Panc1 (cell line): Measurements from ENCODE around the gene HSPBP1. TPM values are rescaled to one million over a fixed set of nuclear protein-coding genes. Genes with fewer than 3 reads are reported as not detected.

Source experiments
- ATAC-seq: fragments of 200-7000 bp; cut with Tn5 transposase; 2 replicates; pipeline ENCODE4 v1.9.1; 2020; ENCODE audit warnings: mild to moderate bottlenecking, moderate library complexity
- BruUV-seq: library from RNA; stranded (reverse); fragments of 400-500 nt; replicated peaks from 2 replicates; lab custom pipeline; 2021; lab: Mats Ljungman, UMichigan
- CTCF ChIA-PET: fragments of 300-600 bp; sonication (Branson Sonifier 250); formaldehyde crosslinking; loops from one replicate; lab custom pipeline; 2022; ENCODE audit warnings: antibody characterized with exemption; lab: Charles Lee
- POLR2A ChIA-PET: fragments of 300-600 bp; sonication (Branson Sonifier 250); formaldehyde crosslinking; loops from one replicate; lab custom pipeline; 2022; ENCODE audit warnings: antibody characterized with exemption; lab: Charles Lee
- DNase-seq: peaks from one replicate; pipeline ENCODE4 v3.0.0-alpha.2; 2010; ENCODE audit warnings: low read depth, low spot score
- H3K27ac ChIP-seq: 2 replicates; pipeline ENCODE4 v1.5.1; 2011; ENCODE audit warnings: mild to moderate bottlenecking, low read length, inconsistent platforms
- H3K27me3 ChIP-seq: fragments of 200-500 bp; sonication (Bioruptor generic); 2 replicates; pipeline ENCODE4 v1.6.0; 2014; ENCODE audit warnings: low read length, inconsistent platforms; ENCODE audit not compliant: control insufficient read depth, insufficient read depth
- H3K36me3 ChIP-seq: fragments of 200-500 bp; sonication (Bioruptor generic); 2 replicates; pipeline ENCODE4 v1.5.1; 2014; ENCODE audit warnings: inconsistent platforms, mild to moderate bottlenecking, low read length, moderate library complexity; ENCODE audit not compliant: control insufficient read depth, insufficient read depth
- H3K4me1 ChIP-seq: 2 replicates; pipeline ENCODE4 v1.5.1; 2011; ENCODE audit warnings: inconsistent platforms, mild to moderate bottlenecking, low read length, moderate library complexity; ENCODE audit not compliant: control insufficient read depth, insufficient read depth
- H3K4me3 ChIP-seq, 2 experiments: 2 replicates each; pipeline ENCODE4 v1.5.1; 2011 to 2012; ENCODE audit warnings: low read depth in 2 of 2, low read length in 2 of 2, mild to moderate bottlenecking in 2 of 2, inconsistent platforms in 1 of 2, moderate library complexity in 1 of 2
- H3K9me3 ChIP-seq: fragments of 200-500 bp; sonication (Bioruptor generic); 2 replicates; pipeline ENCODE4 v1.5.1; 2014; ENCODE audit warnings: low read depth, mild to moderate bottlenecking, inconsistent platforms, low read length, moderate library complexity; ENCODE audit not compliant: control insufficient read depth, insufficient read depth
- CTCF ChIP-seq: fragments of 450-650 bp; IDR thresholded peaks from 2 replicates; pipeline ENCODE4 v1.5.1; 2017; ENCODE audit warnings: mild to moderate bottlenecking
- POLR2AphosphoS5 ChIP-seq: IDR thresholded peaks from 2 replicates; pipeline ENCODE4 v1.6.1; 2012; ENCODE audit warnings: mild to moderate bottlenecking, low read depth, low read length, moderate library complexity
- SIN3A ChIP-seq: IDR thresholded peaks from 2 replicates; pipeline ENCODE4 v1.6.1; 2012; ENCODE audit warnings: low read depth, mild to moderate bottlenecking, low read length, moderate library complexity, borderline replicate concordance; ENCODE audit not compliant: insufficient read depth
- TCF7L2 ChIP-seq: IDR thresholded peaks from 2 replicates; pipeline ENCODE4 v1.6.1; 2011; ENCODE audit warnings: mild to moderate bottlenecking, low read depth, low read length, inconsistent platforms
- in situ Hi-C: cut with HindIII; loops from 2 replicates; pipeline ENCODE4 v1.10.0; 2016; ENCODE audit warnings: low sequenced_read_pairs, low pct_unique_long_range_greater_than_20kb
- intact Hi-C: fragments of 100-400 bp; cut with micrococcal nuclease; formaldehyde crosslinking; loops from one replicate; pipeline ENCODE4 v1.10.0; 2022; ENCODE audit not compliant: unreplicated experiment
- total RNA-seq: library from RNA; stranded (reverse); gene quantifications from one replicate; pipeline ENCODE4 v1.2.1, GENCODE V29; 2021; ENCODE audit not compliant: unreplicated experiment
- TF ChIP-seq, protein P1 (sequence below), 2 experiments: IDR thresholded peaks; 2 replicates each; pipeline ENCODE4 v1.6.1; 2011 to 2012; ENCODE audit warnings: low read depth in 2 of 2, control low read depth in 1 of 2, low read length in 1 of 2, mild to moderate bottlenecking in 1 of 2, moderate library complexity in 1 of 2; ENCODE audit not compliant: insufficient read depth in 1 of 2

The HSPBP1 gene
- total RNA-seq, 1 experiment from 2014 or later = 84.2 TPM

DNA sequence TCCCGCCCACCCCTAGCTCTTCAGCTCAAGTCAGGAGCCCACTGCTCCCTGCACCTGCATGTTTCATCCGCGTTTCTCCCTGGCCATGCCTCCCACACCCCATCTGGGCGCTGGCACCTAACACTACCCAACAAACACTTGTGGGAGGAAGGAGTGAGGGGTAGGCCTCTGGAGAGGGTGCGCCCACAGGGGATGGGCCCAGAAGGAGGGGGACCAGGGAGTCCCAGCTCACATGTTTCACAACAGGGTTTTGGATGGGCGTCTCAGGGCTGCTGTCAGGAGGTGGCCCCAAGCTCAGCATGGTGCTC lies 39.2 kb downstream of the HSPBP1 start:
- H3K4me1 ChIP-seq = no peaks in the 10 kb centered on the region
- BruUV-seq = no TSS peak
- ChIA-PET POLR2A (no interaction called here), CTCF (no interaction called here)
- DNase-seq = no peak
- no peak overlapping the region for H3K4me3 ChIP-seq
- no peak overlapping the region for H3K27ac ChIP-seq
- TF ChIP-seq SIN3A (no peak), CTCF (no peak), TCF7L2 (no peak), POLR2AphosphoS5 (no peak)
- TF ChIP-seq, protein P1, sequence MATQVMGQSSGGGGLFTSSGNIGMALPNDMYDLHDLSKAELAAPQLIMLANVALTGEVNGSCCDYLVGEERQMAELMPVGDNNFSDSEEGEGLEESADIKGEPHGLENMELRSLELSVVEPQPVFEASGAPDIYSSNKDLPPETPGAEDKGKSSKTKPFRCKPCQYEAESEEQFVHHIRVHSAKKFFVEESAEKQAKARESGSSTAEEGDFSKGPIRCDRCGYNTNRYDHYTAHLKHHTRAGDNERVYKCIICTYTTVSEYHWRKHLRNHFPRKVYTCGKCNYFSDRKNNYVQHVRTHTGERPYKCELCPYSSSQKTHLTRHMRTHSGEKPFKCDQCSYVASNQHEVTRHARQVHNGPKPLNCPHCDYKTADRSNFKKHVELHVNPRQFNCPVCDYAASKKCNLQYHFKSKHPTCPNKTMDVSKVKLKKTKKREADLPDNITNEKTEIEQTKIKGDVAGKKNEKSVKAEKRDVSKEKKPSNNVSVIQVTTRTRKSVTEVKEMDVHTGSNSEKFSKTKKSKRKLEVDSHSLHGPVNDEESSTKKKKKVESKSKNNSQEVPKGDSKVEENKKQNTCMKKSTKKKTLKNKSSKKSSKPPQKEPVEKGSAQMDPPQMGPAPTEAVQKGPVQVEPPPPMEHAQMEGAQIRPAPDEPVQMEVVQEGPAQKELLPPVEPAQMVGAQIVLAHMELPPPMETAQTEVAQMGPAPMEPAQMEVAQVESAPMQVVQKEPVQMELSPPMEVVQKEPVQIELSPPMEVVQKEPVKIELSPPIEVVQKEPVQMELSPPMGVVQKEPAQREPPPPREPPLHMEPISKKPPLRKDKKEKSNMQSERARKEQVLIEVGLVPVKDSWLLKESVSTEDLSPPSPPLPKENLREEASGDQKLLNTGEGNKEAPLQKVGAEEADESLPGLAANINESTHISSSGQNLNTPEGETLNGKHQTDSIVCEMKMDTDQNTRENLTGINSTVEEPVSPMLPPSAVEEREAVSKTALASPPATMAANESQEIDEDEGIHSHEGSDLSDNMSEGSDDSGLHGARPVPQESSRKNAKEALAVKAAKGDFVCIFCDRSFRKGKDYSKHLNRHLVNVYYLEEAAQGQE (IDR thresholded peaks at IDR 0.05; ENCODE audit: insufficient read depth in 1 of 2, low read depth in 2 of 2, low read length in 1 of 2) = no peak
- in situ Hi-C loops = no loop called here
- no peak for ATAC-seq
- intact Hi-C loops = no loop called here
- no peaks in the 10 kb centered on the region for H3K27me3 ChIP-seq
- H3K9me3 ChIP-seq = no peaks in the 10 kb centered on the region
- peaks cover 19% of the 10 kb centered on the region; the same call in 1 of the 2 replicates for H3K36me3 ChIP-seq

DNA sequence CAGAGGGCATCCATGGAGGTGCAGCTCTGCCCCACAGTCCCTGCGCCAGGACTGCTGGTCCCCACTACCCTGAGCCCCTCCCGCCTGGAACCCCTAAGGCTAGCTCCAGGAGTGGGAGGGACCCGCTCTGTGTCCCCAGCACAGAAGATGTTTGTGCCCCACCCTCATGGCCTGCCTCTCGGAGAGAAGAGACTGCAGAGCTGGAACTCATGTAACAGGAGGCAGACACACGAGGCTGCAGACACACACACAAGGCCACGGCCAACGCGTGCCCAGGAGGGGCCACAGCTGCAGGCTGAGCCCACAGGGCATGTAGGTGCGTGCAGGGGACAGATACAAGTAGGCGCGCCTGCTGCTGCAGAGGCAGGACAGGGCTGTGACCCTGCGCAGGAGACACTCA lies 40.9 kb downstream of the HSPBP1 start:
- Histone ChIP-seq H3K9me3 (no peaks in the 10 kb centered on the region), H3K27me3 (no peaks in the 10 kb centered on the region), H3K4me1 (no peaks in the 10 kb centered on the region), H3K4me3 (no peak overlapping the region), H3K36me3 (peaks cover 19% of the 10 kb centered on the region; the same call in 1 of the 2 replicates), H3K27ac (no peak overlapping the region)
- intact Hi-C loops (no loop called here), in situ Hi-C loops (no loop called here)
- DNase-seq = no peak
- ChIA-PET CTCF (interaction anchor here (0.6 kb wide), 1 partner anchor 1868 kb away, joined by 4 read pairs; no protein-coding TSS in a partner anchor), POLR2A (no interaction called here)
- no TSS peak for BruUV-seq
- TF ChIP-seq TCF7L2 (no peak), CTCF (no peak), POLR2AphosphoS5 (no peak), SIN3A (no peak)
- TF ChIP-seq, protein P1 (IDR thresholded peaks at IDR 0.05; ENCODE audit: insufficient read depth in 1 of 2, low read depth in 2 of 2, low read length in 1 of 2) = no peak
- ATAC-seq = no peak
